Esophagus squamous epithelium (tissue), 4 donors: Measurements from ENCODE around the gene TAOK3.

Source experiments
- CTCF ChIP-seq, 6 experiments: fragments of 450-650 bp in 4 of 6; fragments of 200-600 bp in 2 of 6; sonication (generic) in 2 of 6; IDR thresholded peaks; one replicate each; pipeline ENCODE4 v1.5.1; 2016 to 2019; ENCODE audit warnings: antibody characterized with exemption in 6 of 6, mild to moderate bottlenecking in 4 of 6, moderate library complexity in 4 of 6
- POLR2A ChIP-seq, 4 donors: fragments of 450-650 bp; IDR thresholded peaks; one replicate each; pipeline ENCODE4 v1.6.1; 2017; ENCODE audit warnings: antibody characterized with exemption in 4 of 4, mild to moderate bottlenecking in 4 of 4, moderate library complexity in 3 of 4

DNA sequence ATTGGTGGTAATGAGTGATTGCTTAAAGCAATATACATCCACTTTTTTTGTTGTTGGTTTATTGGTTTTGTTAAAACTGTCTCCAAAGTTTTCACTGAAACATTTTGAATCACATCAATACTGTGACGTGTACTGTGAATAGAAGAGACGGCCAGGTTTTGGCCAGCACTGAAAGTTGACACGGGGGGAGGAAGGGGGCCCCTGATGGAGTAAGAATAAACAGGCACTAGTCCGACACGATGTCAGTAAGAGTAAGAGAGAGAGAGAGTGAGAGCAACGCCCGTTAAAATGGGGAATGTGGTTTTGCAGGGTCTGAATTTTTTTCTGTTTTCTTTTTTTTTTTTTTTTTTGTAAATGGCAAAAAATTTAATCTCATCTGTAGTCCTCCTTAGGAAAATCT, 222.1 kb downstream of the TAOK3 start:
- TF ChIP-seq POLR2A (IDR thresholded peaks at IDR 0.05): no peak
- no peak for TF ChIP-seq CTCF (IDR thresholded peaks at IDR 0.05)
